Measurements from ENCODE around the gene C11orf86. TPM values are rescaled to one million over a fixed set of nuclear protein-coding genes. Genes with fewer than 3 reads are reported as not detected.
"Not testable (repeated sequence)": the region's sequence is repeated elsewhere in the genome, so short reads cannot be mapped to it uniquely, and the experiment has no call there.

The C11orf86 gene
- total RNA-seq, 2 donors from 2014 or later: not detected

DNA sequence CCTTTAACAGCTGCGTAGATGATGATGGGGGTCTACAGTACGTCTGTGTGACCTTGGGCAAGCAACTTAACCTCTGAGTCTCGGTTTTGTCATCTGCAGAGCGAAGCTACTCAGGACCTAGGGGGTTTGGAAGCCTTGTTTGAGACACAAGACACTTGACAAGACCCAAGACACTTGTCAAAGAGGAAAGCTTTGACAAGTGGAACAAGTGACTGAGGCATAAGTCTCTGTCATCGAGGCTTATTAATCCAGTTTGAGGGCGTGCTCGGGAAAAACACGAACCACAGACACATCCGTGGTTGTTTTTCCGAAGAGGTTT, 16.2 kb upstream of the C11orf86 start:
- H3K4me3 Mint-ChIP-seq: peak overlapping the region; percentile 67
- H3K36me3 ChIP-seq (ENCODE audit: control insufficient read depth, insufficient read depth, low read length): no peaks in the 10 kb centered on the region
- TF ChIP-seq CTCF (conservative IDR thresholded peaks at IDR 0.05): no peak
- WGBS, 2 experiments (ENCODE audit: insufficient coverage in 1 of 2, insufficient read length in 1 of 2): 47 to 50% methylated on average over 10 of the region's 10 CpGs
- peaks cover 7% of the 10 kb centered on the region for H3K9me3 Mint-ChIP-seq
- no peak for DNase-seq
- H3K9ac ChIP-seq (ENCODE audit: extremely low read depth, low read length, poor library complexity, severe bottlenecking): no peak overlapping the region
- peak overlapping the region; percentile 34 for H3K27ac ChIP-seq (ENCODE audit: low read depth, low read length)
- peaks cover 8% of the 10 kb centered on the region for H3K27me3 ChIP-seq (ENCODE audit: control insufficient read depth, insufficient read depth, low read length, poor library complexity, severe bottlenecking)
- no peaks in the 10 kb centered on the region for H3K9me3 ChIP-seq (ENCODE audit: control insufficient read depth, low read length)
- H3K4me1 Mint-ChIP-seq: peaks cover 14% of the 10 kb centered on the region
- H3K4me1 ChIP-seq (ENCODE audit: control insufficient read depth, insufficient read depth, low read length): no peaks in the 10 kb centered on the region
- no peaks in the 10 kb centered on the region for H3K36me3 Mint-ChIP-seq (ENCODE audit: low read depth)
- peak overlapping the region; percentile 72 for H3K4me3 ChIP-seq (ENCODE audit: low read length)
- H3K27ac Mint-ChIP-seq: peak overlapping the region; percentile 92
- peaks cover 17% of the 10 kb centered on the region for H3K27me3 Mint-ChIP-seq (ENCODE audit: insufficient read depth)

- WGBS, 2 experiments (ENCODE audit: insufficient coverage in 1 of 2, insufficient read length in 1 of 2): 91 to 100% methylated on average over 1 to 5 of the region's 5 CpGs
- not testable (repeated sequence) for H3K4me3 Mint-ChIP-seq; DNase-seq; H3K27me3 ChIP-seq (ENCODE audit: control insufficient read depth, insufficient read depth, low read length, poor library complexity, severe bottlenecking); H3K36me3 ChIP-seq (ENCODE audit: control insufficient read depth, insufficient read depth, low read length); H3K4me3 ChIP-seq (ENCODE audit: low read length); H3K4me1 ChIP-seq (ENCODE audit: control insufficient read depth, insufficient read depth, low read length); H3K36me3 Mint-ChIP-seq (ENCODE audit: low read depth); H3K27ac ChIP-seq (ENCODE audit: low read depth, low read length); H3K9me3 ChIP-seq (ENCODE audit: control insufficient read depth, low read length); H3K9me3 Mint-ChIP-seq; H3K9ac ChIP-seq (ENCODE audit: extremely low read depth, low read length, poor library complexity, severe bottlenecking); H3K27ac Mint-ChIP-seq
- Mint-ChIP-seq H3K4me1 (peaks cover 10% of the 10 kb centered on the region), H3K27me3 (ENCODE audit: insufficient read depth) (peaks cover 21% of the 10 kb centered on the region)
Observed at GRCh38 chr11:66961691-66962213, 13.4 kb upstream of the C11orf86 start.

DNA sequence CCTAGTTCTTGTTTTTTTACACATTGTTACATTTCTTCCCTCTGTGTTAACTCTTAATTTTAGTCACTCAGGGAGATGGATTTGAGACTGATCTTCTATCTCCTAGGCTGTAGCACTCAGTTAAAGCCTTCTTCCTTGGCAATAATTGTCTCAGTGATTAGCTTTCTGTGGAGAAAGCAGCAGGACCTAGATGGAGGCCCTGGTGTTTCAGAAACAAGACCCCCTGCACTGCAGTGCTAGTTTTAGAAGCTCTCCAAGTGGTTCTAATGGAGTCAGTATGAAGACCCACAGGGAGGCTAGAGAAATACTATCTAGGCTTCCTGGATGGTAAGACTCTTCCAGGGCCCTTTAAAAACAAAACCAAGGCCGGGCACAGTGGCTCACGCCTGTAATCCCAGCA, 12.9 kb upstream of the C11orf86 start:
- Histone ChIP-seq H3K36me3 (ENCODE audit: control insufficient read depth, insufficient read depth, low read length) (no peaks in the 10 kb centered on the region), H3K4me1 (ENCODE audit: control insufficient read depth, insufficient read depth, low read length) (no peaks in the 10 kb centered on the region), H3K4me3 (ENCODE audit: low read length) (no peak overlapping the region), H3K27ac (ENCODE audit: low read depth, low read length) (no peak overlapping the region), H3K9ac (ENCODE audit: extremely low read depth, low read length, poor library complexity, severe bottlenecking) (no peak overlapping the region), H3K27me3 (ENCODE audit: control insufficient read depth, insufficient read depth, low read length, poor library complexity, severe bottlenecking) (peaks cover 8% of the 10 kb centered on the region), H3K9me3 (ENCODE audit: control insufficient read depth, low read length) (no peaks in the 10 kb centered on the region)
- H3K27me3 Mint-ChIP-seq (ENCODE audit: insufficient read depth): peaks cover 21% of the 10 kb centered on the region
- peaks cover 7% of the 10 kb centered on the region for H3K9me3 Mint-ChIP-seq
- no peaks in the 10 kb centered on the region for H3K36me3 Mint-ChIP-seq (ENCODE audit: low read depth)
- no peak for TF ChIP-seq CTCF (conservative IDR thresholded peaks at IDR 0.05)
- no peak overlapping the region for H3K4me3 Mint-ChIP-seq
- no peak overlapping the region for H3K27ac Mint-ChIP-seq
- WGBS, 2 experiments (ENCODE audit: insufficient coverage in 1 of 2, insufficient read length in 1 of 2): 96% methylated on average over 2 of the region's 2 CpGs; no CpG with 5 or more reads in 1 of the 2 experiments
- DNase-seq: no peak
- peaks cover 7% of the 10 kb centered on the region for H3K4me1 Mint-ChIP-seq

- 79% methylated on average over 1 of the region's 5 CpGs; no CpG with 5 or more reads in 1 of the 2 experiments for WGBS, 2 experiments (ENCODE audit: insufficient coverage in 1 of 2, insufficient read length in 1 of 2)
- Histone ChIP-seq H3K27me3 (ENCODE audit: control insufficient read depth, insufficient read depth, low read length, poor library complexity, severe bottlenecking) (peaks cover 8% of the 10 kb centered on the region), H3K4me3 (ENCODE audit: low read length) (no peak overlapping the region), H3K36me3 (ENCODE audit: control insufficient read depth, insufficient read depth, low read length) (no peaks in the 10 kb centered on the region), H3K9me3 (ENCODE audit: control insufficient read depth, low read length) (no peaks in the 10 kb centered on the region), H3K4me1 (ENCODE audit: control insufficient read depth, insufficient read depth, low read length) (no peaks in the 10 kb centered on the region), H3K27ac (ENCODE audit: low read depth, low read length) (no peak overlapping the region), H3K9ac (ENCODE audit: extremely low read depth, low read length, poor library complexity, severe bottlenecking) (no peak overlapping the region)
- H3K27ac Mint-ChIP-seq: no peak overlapping the region
- H3K9me3 Mint-ChIP-seq: peaks cover 7% of the 10 kb centered on the region
- no peak overlapping the region for H3K4me3 Mint-ChIP-seq
- DNase-seq: no peak
- peaks cover 4% of the 10 kb centered on the region for H3K4me1 Mint-ChIP-seq
- no peaks in the 10 kb centered on the region for H3K36me3 Mint-ChIP-seq (ENCODE audit: low read depth)
- peaks cover 21% of the 10 kb centered on the region for H3K27me3 Mint-ChIP-seq (ENCODE audit: insufficient read depth)
- TF ChIP-seq CTCF (conservative IDR thresholded peaks at IDR 0.05): no peak
Observed at GRCh38 chr11:66962801-66963200, 12.3 kb upstream of the C11orf86 start.
